H1 (cell line): ENCODE results near the gene PLD5. TPM values are rescaled to one million over a fixed set of nuclear protein-coding genes. Genes with fewer than 3 reads are reported as not detected.
A peak's percentile ranks its signal among the peaks of the same experiment; 100 is the strongest.

Experiments used
- KDM4A ChIP-seq: IDR thresholded peaks from one replicate; pipeline ENCODE4 v1.7.1; 2012; ENCODE audit warnings: low read depth, mild to moderate bottlenecking, moderate library complexity, low read length, inconsistent platforms; ENCODE audit not compliant: severe bottlenecking
- ZNF274 ChIP-seq: IDR thresholded peaks from 2 replicates; pipeline ENCODE4 v1.7.0; 2012; ENCODE audit warnings: low read length, borderline replicate concordance; ENCODE audit errors: extremely low read depth
- polyA plus RNA-seq, 7 experiments: library from polyadenylated mRNA; depleted of rRNA in 3 of 7; stranded (reverse) in 5 of 7; unstranded in 2 of 7; fragments of >200 nt in 5 of 7; fragments of 200-250 nt in 2 of 7; gene quantifications; 1 replicate in 5 of 7; 2 replicates in 1 of 7; 4 replicates in 1 of 7; pipeline versions ENCODE4 v1.2.1 to v1.2.3, GENCODE V29; 2011 to 2013; ENCODE audit warnings: missing spikeins in 2 of 7, mixed read lengths in 2 of 7
- total RNA-seq: library from RNA; stranded (reverse); fragmentation: NEBNext Ultra II Directional; extraction: Animal tissue kit (Norgen Biotek cat#: 25700); gene quantifications from 2 replicates; pipeline ENCODE4 v1.2.1, GENCODE V29; 2021
- TF ChIP-seq, protein P1 (sequence below): IDR thresholded peaks from 2 replicates; pipeline ENCODE4 v1.6.1; 2012; ENCODE audit warnings: inconsistent platforms
- TF ChIP-seq, protein P2 (sequence below): IDR thresholded peaks from 2 replicates; pipeline ENCODE4 v1.6.1; 2012; ENCODE audit warnings: low read length, inconsistent platforms

PLD5 gene
- total and polyA plus RNA-seq, 2 of the 8 experiments (the other 6 are each of a cell fraction or from before 2014, with no cell fraction given), result 0.86 to 8.5 TPM

DNA sequence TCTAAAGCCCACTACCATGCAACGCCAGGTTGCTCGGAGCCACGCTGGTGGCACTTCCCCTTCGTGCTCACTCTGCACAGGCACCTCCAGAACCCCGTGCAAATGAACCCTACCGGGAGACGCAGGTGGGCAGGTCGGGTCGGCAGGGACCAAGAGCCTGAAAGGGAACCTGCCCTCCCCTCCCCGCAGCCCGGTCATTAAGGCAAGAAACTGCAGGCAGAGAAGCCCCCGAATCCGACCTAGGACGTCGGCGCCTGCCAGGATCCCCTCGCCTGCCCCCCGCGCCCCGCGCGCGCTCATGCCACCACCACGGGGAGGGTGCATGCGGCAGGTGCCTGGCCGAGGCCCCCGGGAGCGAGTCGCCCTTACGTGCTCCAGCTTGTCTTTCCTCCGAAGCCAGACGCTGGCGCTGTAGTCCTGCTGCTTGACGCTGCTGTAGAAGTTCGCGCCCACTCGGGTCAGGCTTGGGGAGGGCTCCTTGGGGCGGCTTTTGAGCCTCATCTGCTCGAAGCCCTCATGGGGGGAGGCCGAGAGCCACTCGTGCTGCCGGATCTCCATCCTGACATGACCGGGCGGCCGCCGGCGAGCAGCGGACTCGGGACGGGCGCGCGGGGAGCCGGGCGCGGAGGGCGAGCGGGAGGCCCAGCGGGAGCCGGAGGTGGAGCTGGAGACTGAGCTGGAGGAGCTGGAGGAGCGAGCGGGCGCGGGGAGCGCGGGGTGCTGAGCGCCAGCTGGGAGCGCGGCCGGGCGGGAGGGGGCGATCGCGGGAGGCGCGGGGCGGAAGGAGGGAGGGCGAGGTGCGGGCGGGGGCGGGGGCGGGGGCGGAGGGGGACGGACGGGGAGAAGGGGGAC is 552 bp downstream of the PLD5 start (continued):
- TF ChIP-seq, protein P1, sequence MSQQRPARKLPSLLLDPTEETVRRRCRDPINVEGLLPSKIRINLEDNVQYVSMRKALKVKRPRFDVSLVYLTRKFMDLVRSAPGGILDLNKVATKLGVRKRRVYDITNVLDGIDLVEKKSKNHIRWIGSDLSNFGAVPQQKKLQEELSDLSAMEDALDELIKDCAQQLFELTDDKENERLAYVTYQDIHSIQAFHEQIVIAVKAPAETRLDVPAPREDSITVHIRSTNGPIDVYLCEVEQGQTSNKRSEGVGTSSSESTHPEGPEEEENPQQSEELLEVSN, result peak; percentile 34
- TF ChIP-seq ZNF274, result no peak
- peak; percentile 95 for TF ChIP-seq KDM4A
- TF ChIP-seq, protein P2, sequence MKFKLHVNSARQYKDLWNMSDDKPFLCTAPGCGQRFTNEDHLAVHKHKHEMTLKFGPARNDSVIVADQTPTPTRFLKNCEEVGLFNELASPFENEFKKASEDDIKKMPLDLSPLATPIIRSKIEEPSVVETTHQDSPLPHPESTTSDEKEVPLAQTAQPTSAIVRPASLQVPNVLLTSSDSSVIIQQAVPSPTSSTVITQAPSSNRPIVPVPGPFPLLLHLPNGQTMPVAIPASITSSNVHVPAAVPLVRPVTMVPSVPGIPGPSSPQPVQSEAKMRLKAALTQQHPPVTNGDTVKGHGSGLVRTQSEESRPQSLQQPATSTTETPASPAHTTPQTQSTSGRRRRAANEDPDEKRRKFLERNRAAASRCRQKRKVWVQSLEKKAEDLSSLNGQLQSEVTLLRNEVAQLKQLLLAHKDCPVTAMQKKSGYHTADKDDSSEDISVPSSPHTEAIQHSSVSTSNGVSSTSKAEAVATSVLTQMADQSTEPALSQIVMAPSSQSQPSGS, result no peak
